HG02571 (cell line): ENCODE data around the gene RPAP3.
A peak's percentile ranks its signal among the peaks of the same experiment; 100 is the strongest.

ENCODE experiments used
- ATAC-seq: cut with Tn5 transposase; IDR thresholded peaks from one replicate; pipeline ENCODE4 v1.9.1; 2021; ENCODE audit warnings: mild to moderate bottlenecking, moderate library complexity; ENCODE audit not compliant: unreplicated experiment

The RPAP3 gene, protein sequence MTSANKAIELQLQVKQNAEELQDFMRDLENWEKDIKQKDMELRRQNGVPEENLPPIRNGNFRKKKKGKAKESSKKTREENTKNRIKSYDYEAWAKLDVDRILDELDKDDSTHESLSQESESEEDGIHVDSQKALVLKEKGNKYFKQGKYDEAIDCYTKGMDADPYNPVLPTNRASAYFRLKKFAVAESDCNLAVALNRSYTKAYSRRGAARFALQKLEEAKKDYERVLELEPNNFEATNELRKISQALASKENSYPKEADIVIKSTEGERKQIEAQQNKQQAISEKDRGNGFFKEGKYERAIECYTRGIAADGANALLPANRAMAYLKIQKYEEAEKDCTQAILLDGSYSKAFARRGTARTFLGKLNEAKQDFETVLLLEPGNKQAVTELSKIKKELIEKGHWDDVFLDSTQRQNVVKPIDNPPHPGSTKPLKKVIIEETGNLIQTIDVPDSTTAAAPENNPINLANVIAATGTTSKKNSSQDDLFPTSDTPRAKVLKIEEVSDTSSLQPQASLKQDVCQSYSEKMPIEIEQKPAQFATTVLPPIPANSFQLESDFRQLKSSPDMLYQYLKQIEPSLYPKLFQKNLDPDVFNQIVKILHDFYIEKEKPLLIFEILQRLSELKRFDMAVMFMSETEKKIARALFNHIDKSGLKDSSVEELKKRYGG

GRCh38 chr12:47705566-47706425 lies at the start of gene RPAP3:
RPAP3 (minus strand) TSS chr12:47706030; CDS start chr12:47702840, 3,190 bp downstream.
- ATAC-seq, result peak; percentile 85

- ATAC-seq, result peak; percentile 24
Observed at GRCh38 chr12:47754881-47755280, 49.1 kb upstream of the RPAP3 start.

DNA sequence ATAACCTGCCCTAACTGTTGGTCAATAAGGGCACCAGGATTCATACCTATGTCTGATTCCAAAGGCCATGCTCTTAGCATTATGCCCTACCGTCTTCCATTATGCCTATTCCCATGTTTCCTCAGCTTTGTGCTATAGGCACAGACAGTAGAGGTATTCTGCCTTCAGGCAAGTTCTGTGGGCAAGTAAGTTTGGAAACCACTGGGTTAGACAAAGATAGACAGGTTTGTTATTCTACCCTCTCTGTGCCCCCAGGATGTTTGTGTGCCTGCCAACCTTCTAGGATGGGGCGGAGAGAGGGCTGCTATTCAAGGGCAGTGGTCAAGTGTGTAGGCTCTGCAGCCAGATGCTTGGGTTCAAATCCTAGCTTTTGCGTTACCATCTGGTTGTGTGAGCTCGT lies 48.3 kb upstream of the RPAP3 start:
- ATAC-seq, result no peak

DNA sequence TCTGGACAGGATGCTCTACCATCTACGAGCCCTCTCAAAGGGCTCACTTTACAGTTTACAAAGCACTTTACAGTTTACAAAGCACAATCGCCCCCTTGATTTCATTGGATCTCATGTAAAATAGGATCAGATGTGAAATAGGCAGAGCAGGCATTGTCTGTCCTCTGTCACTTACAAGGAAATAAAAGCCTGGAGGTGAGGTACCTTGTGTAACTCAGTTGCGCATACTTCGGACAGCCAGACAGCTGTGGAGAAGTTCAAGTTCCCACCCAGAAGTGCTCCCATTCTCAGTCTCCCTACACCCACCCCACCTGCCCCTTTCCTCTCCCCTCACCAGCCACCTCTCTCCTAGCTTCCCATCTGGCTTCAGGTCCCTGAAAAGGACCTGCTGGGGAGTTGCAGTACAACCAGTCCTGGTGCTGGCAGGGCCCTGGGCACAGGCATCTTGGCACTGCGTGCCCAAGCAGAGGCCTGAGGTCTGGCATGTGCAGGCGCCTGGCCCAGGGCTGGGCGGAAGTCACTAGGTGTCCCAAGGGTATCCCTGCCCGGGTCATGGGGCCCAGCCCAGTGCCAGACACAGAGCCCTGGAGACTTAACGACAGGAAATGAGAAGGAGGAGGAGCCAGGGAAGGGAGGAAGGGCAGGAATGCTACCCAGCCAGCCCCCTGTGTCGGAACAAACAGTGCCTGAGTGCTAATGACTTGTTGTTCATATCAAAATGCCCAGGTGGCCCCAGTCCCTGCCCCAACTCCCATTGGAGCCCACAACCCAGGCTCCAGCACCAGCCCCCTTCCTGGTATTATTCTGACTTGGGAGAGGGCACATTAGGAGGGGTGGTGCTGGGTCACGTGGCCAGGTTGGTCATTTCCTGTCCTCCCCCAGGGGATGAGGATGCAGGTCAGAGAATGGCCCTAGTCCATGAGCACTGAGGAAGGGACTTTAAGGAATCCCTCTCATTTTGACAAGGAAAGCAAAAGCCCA lies 47.5 kb upstream of the RPAP3 start:
- ATAC-seq, result no peak

DNA sequence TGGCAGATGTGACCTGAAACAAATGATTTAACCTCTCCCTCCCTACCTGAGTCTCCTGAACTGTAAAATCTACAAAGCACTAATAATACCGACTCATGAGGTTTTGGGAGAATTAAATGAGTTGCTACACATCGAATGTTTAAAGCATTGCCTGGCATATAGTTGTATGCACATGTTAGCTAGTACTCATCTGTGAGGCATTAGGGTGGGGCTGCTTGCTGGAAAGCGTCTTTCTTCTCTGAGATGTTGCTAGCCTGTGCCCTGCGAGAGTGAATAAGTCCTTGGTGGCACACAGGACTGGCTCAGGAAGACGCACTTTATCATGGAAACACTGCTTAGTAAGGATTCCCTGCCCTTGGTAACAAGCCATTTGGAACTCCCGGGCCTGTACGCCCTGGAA lies 46.7 kb upstream of the RPAP3 start:
- ATAC-seq, result no peak

DNA sequence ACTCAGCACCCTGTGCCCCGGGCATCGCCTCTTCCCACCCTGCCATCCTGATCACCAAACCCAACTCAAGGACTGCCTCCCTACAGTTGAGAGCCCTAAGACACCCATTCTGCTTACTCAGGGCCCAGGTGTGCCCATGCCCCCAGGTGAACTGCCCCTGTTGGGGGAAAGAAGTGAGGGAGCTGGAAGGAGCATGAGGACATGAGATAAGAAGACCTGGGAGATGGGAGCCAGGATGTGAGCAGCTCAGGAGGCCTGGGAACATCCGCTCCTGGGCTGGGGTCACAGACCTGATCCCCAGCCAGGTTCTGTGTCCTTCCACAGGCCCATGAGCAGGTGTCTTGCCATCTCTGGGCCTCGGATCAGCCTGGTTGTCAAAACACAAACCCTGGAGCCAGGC lies 46.3 kb upstream of the RPAP3 start:
- ATAC-seq, result no peak

DNA sequence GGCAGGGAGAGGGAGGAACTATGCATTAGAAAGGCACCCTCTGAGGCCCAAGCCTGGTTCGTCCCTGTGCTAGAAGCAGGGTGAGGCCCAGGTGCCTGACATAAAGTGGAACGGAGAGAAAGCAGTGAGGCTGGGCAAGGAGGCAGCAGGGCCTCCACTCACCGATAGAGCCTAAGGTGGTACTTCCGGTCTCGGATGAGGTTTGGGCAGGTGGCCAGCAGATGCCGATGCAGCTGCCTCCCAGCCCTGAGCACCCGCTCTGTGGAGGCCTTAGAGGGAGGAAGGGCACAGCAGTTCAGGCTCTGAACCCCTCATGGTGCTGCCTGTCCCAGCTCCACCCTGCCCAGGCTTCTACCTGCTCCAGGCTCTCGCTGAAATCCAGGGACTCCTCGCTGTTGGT lies 45.7 kb upstream of the RPAP3 start:
- ATAC-seq, result no peak

- no peak for ATAC-seq
Observed at GRCh38 chr12:47750916-47751470, 45.2 kb upstream of the RPAP3 start.

DNA sequence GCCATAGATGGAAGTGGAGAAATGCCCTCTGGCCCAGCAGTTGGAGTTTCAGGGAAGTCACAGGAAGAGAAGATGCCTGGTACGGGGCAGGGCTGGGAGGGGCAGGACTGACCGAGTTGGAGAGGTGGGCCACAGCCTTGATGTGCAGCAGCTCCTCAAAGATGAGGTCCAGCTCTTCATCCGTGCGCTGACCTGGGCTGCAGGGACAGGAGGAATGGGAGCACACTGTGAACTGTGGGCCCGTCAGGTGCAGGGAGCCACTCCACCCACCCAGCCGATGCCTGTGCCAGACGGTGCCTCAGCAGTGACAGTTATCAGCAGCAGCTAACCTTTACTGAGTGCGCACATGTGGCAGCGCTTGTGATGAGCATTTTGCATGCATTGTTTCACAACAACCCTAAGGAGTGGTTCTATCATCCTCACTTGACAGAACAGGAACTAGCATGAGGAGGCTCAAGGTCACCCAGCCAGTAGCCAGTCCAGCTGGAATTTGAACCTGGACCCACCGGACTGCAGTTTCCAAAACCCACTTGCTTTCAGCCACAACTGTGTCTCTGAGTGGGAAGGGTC lies 44.5 kb upstream of the RPAP3 start:
- ATAC-seq, result no peak

- no peak for ATAC-seq
Observed at GRCh38 chr12:47748899-47749298, 43.1 kb upstream of the RPAP3 start.

DNA sequence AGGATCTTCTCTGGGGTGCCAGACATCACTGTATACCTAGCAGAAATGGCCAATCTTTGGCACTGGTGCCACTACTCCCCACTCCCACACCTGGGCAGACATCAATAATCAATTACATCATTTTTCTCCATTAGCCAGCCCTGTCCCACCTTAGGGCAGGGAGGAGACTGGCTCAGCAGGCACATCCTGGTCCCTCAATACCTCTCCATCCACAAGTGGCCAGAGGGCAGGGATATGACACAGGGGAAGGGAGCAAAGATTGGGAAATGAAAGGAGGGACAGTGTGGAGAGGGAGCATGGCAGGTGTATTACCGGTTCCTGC lies 42.6 kb upstream of the RPAP3 start:
- ATAC-seq, result no peak

- no peak for ATAC-seq
Observed at GRCh38 chr12:47747596-47748506, 42.0 kb upstream of the RPAP3 start.

GRCh38 chr12:47747126-47747525 lies 41.3 kb upstream of the RPAP3 start:
- ATAC-seq, result no peak

DNA sequence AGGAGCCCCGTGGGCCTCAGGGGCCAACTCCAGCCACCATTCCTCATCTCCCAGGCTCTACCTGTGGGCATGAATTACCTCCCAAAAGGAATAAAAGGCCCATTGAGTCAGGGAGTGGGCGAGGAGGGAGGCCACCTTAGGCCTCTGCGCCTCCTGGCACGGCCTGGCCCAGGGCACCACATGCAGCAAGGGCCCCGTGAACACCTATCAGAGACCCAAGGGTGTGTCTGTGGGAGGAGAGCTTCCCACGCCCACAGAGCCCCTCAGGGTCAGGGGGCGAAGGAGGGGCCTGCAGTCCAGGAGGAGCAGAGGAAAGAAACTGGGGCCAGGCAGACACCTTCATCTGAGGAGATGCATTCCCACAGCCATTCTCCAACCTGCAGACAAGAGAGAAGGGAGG lies 40.7 kb upstream of the RPAP3 start:
- ATAC-seq, result no peak

GRCh38 chr12:47746073-47746472 lies 40.2 kb upstream of the RPAP3 start:
- no peak for ATAC-seq

- no peak for ATAC-seq
Observed at GRCh38 chr12:47745485-47746041, 39.7 kb upstream of the RPAP3 start.

DNA sequence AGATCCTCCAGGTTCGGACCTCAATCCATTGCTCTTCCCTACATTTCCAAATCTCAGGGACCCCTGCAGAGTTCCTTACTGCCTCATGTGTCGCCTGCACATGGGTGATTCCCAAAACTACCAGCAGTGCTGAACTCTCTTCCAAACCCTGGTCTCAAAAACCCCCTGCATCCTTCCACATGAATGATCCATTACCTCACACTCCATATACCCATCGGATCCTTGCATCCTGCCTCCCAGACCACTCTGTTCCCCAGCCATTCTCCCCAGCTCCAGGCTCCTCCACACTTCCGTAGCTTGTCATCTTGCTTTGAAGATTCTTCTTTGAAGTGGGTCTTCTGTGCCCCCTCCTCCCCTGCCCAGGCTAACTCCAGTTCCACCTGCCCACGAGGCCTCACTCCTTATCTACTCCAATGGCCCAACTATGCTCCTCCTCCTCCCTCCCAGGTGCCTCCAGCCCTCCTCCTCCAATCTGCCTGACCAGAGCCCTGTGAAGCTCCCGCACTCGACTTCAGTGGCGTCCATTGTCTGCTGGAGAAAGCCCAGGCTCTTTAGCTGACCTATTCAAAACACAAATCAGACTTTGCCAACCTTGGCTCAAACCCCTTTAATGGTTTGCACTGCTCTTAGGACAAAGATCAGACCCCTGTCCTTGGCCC lies 39.1 kb upstream of the RPAP3 start:
- no peak for ATAC-seq
